Endothelial cell of umbilical vein (primary cell): ENCODE measurements around the gene HDAC5. TPM values are rescaled to one million over a fixed set of nuclear protein-coding genes. Genes with fewer than 3 reads are reported as not detected.

Experiments used
- BruUV-seq: library from RNA; stranded (reverse); fragments of 400-500 nt; replicated peaks from 2 replicates; lab custom pipeline; 2021; lab: Mats Ljungman, UMichigan
- CTCF ChIA-PET: fragments of 300-600, 350-600 bp; sonication (Branson Sonifier 250); formaldehyde crosslinking; loops from one replicate; lab custom pipeline; 2021; ENCODE audit warnings: antibody characterized with exemption, inconsistent platforms; lab: Charles Lee
- POLR2A ChIA-PET: fragments of 300-600, 350-600 bp; sonication (Branson Sonifier 250); formaldehyde crosslinking; loops from one replicate; lab custom pipeline; 2021; ENCODE audit warnings: antibody characterized with exemption, inconsistent platforms; lab: Charles Lee
- DNase-seq: peaks from one replicate; pipeline ENCODE4 v3.0.0-alpha.2; 2011; ENCODE audit warnings: low read depth, low spot score
- FAIRE-seq: peaks from 2 replicates; lab custom pipeline; 2011; peaks lifted over from hg19 to GRCh38; lab: Jason Lieb, UNC
- H2AFZ ChIP-seq: 2 replicates; pipeline ENCODE4 v1.6.0; 2012; ENCODE audit warnings: low read depth, low read length, control low read depth, inconsistent platforms
- H3K27ac ChIP-seq: 2 replicates; pipeline ENCODE4 v1.5.1; 2011; ENCODE audit warnings: low read depth, mild to moderate bottlenecking, control low read depth, low read length, moderate library complexity; ENCODE audit not compliant: insufficient read depth
- H3K27me3 ChIP-seq, 2 experiments: 2 replicates each; pipeline versions ENCODE4 v1.6.0 to v1.6.1; 2011; ENCODE audit warnings: low read length in 2 of 2, mixed read lengths in 1 of 2; ENCODE audit not compliant: control insufficient read depth in 2 of 2, insufficient read depth in 2 of 2
- H3K36me3 ChIP-seq, 2 experiments: 2 replicates in 1 of 2; 3 replicates in 1 of 2; pipeline ENCODE4 v1.5.1; 2011; ENCODE audit warnings: low read length in 2 of 2, mild to moderate bottlenecking in 1 of 2, moderate library complexity in 1 of 2; ENCODE audit not compliant: control insufficient read depth in 2 of 2, insufficient read depth in 2 of 2; ENCODE audit errors: extremely low read depth in 1 of 2
- H3K4me1 ChIP-seq: 3 replicates; pipeline ENCODE4 v1.5.1; 2011; ENCODE audit warnings: mild to moderate bottlenecking, low read length; ENCODE audit not compliant: control insufficient read depth, insufficient read depth; ENCODE audit errors: extremely low read depth
- H3K4me2 ChIP-seq: 2 replicates; pipeline ENCODE4 v1.6.1; 2011; ENCODE audit warnings: low read length, control low read depth, mixed read lengths; ENCODE audit not compliant: insufficient read depth
- H3K4me3 ChIP-seq, 3 experiments: fragments of 200-600 bp in 1 of 3; sonication (generic), shearing (Covaris generic) in 1 of 3; replicated peaks in 1 of 3; 2 replicates each; pipeline ENCODE4 v1.5.1; 2011 to 2016; ENCODE audit warnings: control low read depth in 3 of 3, low read length in 3 of 3, mild to moderate bottlenecking in 2 of 3, inconsistent platforms in 1 of 3, low read depth in 1 of 3, moderate library complexity in 1 of 3; ENCODE audit not compliant: insufficient read depth in 1 of 3
- H3K79me2 ChIP-seq: 2 replicates; pipeline ENCODE4 v1.6.0; 2012; ENCODE audit warnings: low read length, inconsistent platforms; ENCODE audit not compliant: control insufficient read depth, insufficient read depth
- H3K9ac ChIP-seq: replicated peaks from 2 replicates; pipeline ENCODE3; 2011; ENCODE audit warnings: low read length, control low read depth; ENCODE audit not compliant: insufficient read depth; ENCODE audit errors: extremely low read depth
- H3K9me1 ChIP-seq: replicated peaks from 3 replicates; pipeline ENCODE4 v1.6.0; 2011; ENCODE audit warnings: mild to moderate bottlenecking, low read length; ENCODE audit not compliant: control insufficient read depth, insufficient read depth; ENCODE audit errors: extremely low read depth
- H3K9me3 ChIP-seq: replicated peaks from 2 replicates; pipeline ENCODE4 v1.5.1; 2012; ENCODE audit warnings: low read length, inconsistent platforms; ENCODE audit not compliant: control insufficient read depth, insufficient read depth
- H4K20me1 ChIP-seq: replicated peaks from 2 replicates; pipeline ENCODE3; 2011; ENCODE audit warnings: mild to moderate bottlenecking, low read length; ENCODE audit not compliant: control insufficient read depth, insufficient read depth; ENCODE audit errors: extremely low read depth
- CTCF ChIP-seq, 2 donors: IDR thresholded peaks; 1 replicate in 1 of 2; 2 replicates in 1 of 2; pipeline ENCODE4 v1.5.1; 2011; ENCODE audit warnings: low read length in 2 of 2, mild to moderate bottlenecking in 2 of 2, moderate library complexity in 2 of 2, control low read depth in 1 of 2, inconsistent platforms in 1 of 2, low read depth in 1 of 2; ENCODE audit not compliant: insufficient read depth in 1 of 2; ENCODE audit errors: extremely low read depth in 1 of 2
- EZH2 ChIP-seq: IDR thresholded peaks from 2 replicates; pipeline ENCODE4 v1.6.1; 2012; ENCODE audit warnings: borderline replicate concordance, low read depth, mild to moderate bottlenecking, moderate library complexity, low read length, inconsistent platforms; ENCODE audit not compliant: severe bottlenecking
- FOS ChIP-seq: IDR thresholded peaks from 2 replicates; pipeline ENCODE4 v1.6.1; 2011; ENCODE audit warnings: mild to moderate bottlenecking, low read length, moderate library complexity, borderline replicate concordance; ENCODE audit not compliant: insufficient read depth
- GATA2 ChIP-seq: IDR thresholded peaks from 2 replicates; pipeline ENCODE4 v1.7.0; 2011; ENCODE audit warnings: low read depth, mild to moderate bottlenecking, moderate library complexity, mixed read lengths, low read length; ENCODE audit not compliant: insufficient read length, insufficient read depth
- JUN ChIP-seq: IDR thresholded peaks from 2 replicates; pipeline ENCODE4 v1.6.1; 2011; ENCODE audit warnings: borderline replicate concordance, low read depth; ENCODE audit not compliant: insufficient read length, insufficient read depth
- MAX ChIP-seq: IDR thresholded peaks from 2 replicates; pipeline ENCODE4 v1.6.1; 2011; ENCODE audit not compliant: insufficient read depth, insufficient read length
- MYC ChIP-seq: IDR thresholded peaks from one replicate; pipeline ENCODE4 v1.6.1; 2011; ENCODE audit warnings: mild to moderate bottlenecking, low read depth, low read length
- POLR2A ChIP-seq: IDR thresholded peaks from 2 replicates; pipeline ENCODE4 v1.6.1; 2012; ENCODE audit warnings: low read depth, mild to moderate bottlenecking, control low read depth, low read length
- POLR2AphosphoS5 ChIP-seq: IDR thresholded peaks from 2 replicates; pipeline ENCODE4 v1.6.1; 2012; ENCODE audit warnings: low read depth, mild to moderate bottlenecking, control low read depth, low read length, moderate library complexity; ENCODE audit not compliant: insufficient read depth
- dilution Hi-C: fragments of 300-500 bp; cut with MboI; formaldehyde crosslinking; loops from one replicate; pipeline ENCODE4 v1.15.0; 2019; ENCODE audit warnings: low sequenced_read_pairs; ENCODE audit not compliant: extremely low pct_ligation_motif_present
- intact Hi-C: fragments of 100-400 bp; cut with micrococcal nuclease; formaldehyde crosslinking; loops from one replicate; pipeline ENCODE4 v1.10.0; 2022
- polyA plus RNA-seq, 4 experiments: library from polyadenylated mRNA; depleted of rRNA in 3 of 4; stranded (reverse) in 3 of 4; unstranded in 1 of 4; fragments of >200 nt; gene quantifications; 2 replicates each; pipeline versions ENCODE4 v1.2.1 to v1.2.3, GENCODE V29; 2011 to 2012; ENCODE audit warnings: missing spikeins in 1 of 4
- total RNA-seq: library from RNA; stranded (reverse); gene quantifications from 2 replicates; pipeline ENCODE4 v1.2.3, GENCODE V29; 2021

HDAC5 gene
- total and polyA plus RNA-seq, 2 donors (not counting 3 experiments of a cell fraction or from before 2014, with no cell fraction given), result 35.4 to 40.4 TPM

GRCh38 chr17:44128383-44128782, 4.9 kb upstream of the HDAC5 start:
- no TSS peak for BruUV-seq
- ChIA-PET POLR2A (interaction anchor here (0.6 kb wide), 1 partner anchor 62 kb away, joined by 3 read pairs; no protein-coding TSS in a partner anchor), CTCF (interaction anchor here (0.9 to 1.4 kb wide), 2 partner anchors 10 to 40 kb away, joined by 3 to 4 read pairs; no protein-coding TSS in a partner anchor)
- dilution Hi-C loops, result no loop called here
- Histone ChIP-seq H3K36me3 (no peaks in the 10 kb centered on the region), H3K9ac (no peak overlapping the region), H3K27me3 (no peaks in the 10 kb centered on the region), H3K27ac (no peak overlapping the region), H2AFZ (no peak overlapping the region), H3K4me3 (no peak overlapping the region), H3K4me1 (no peaks in the 10 kb centered on the region), H3K9me1 (no peaks in the 10 kb centered on the region), H4K20me1 (no peaks in the 10 kb centered on the region), H3K4me2 (no peak overlapping the region), H3K9me3 (no peaks in the 10 kb centered on the region), H3K79me2 (no peaks in the 10 kb centered on the region)
- no peak for DNase-seq
- intact Hi-C loops, result no loop called here
- TF ChIP-seq CTCF (IDR thresholded peaks at IDR 0.05; ENCODE audit: extremely low read depth in 1 of 2, insufficient read depth in 1 of 2, low read depth in 1 of 2, low read length in 2 of 2), result no peak
- no peak for FAIRE-seq

- FAIRE-seq, result peak; percentile 40
- CTCF ChIA-PET, result interaction anchor here (0.9 to 2.2 kb wide), 19 partner anchors 8 to 180 kb away, joined by 3 to 17 read pairs (median 7); partner anchors contain the start of gene G6PC3
- Histone ChIP-seq H4K20me1 (no peaks in the 10 kb centered on the region), H3K27me3 (peaks cover 2 to 7% of the 10 kb centered on the region in 2 experiments), H3K9me1 (no peaks in the 10 kb centered on the region), H3K4me3 (peak overlapping the region; percentile 29 to 72 (median 56)), H3K4me1 (peaks cover 7% of the 10 kb centered on the region), H2AFZ (peak overlapping the region; percentile 89), H3K4me2 (peak overlapping the region; percentile 65), H3K27ac (peak overlapping the region; percentile 51), H3K9me3 (no peaks in the 10 kb centered on the region), H3K9ac (peak overlapping the region; percentile 73), H3K79me2 (no peaks in the 10 kb centered on the region), H3K36me3 (no peaks in the 10 kb centered on the region)
- POLR2A ChIA-PET, result interaction anchor here (0.7 to 1.2 kb wide), 6 partner anchors 14 to 80 kb away, joined by 3 to 6 read pairs (median 4); partner anchors contain the start of gene LSM12
- no TSS peak for BruUV-seq
- TF ChIP-seq FOS, result no peak
- no peak for TF ChIP-seq JUN
- TF ChIP-seq EZH2, result no peak
- TF ChIP-seq MAX, result no peak
- TF ChIP-seq GATA2, result no peak
- TF ChIP-seq POLR2A, result no peak
- no peak for TF ChIP-seq CTCF (IDR thresholded peaks at IDR 0.05; ENCODE audit: extremely low read depth in 1 of 2, insufficient read depth in 1 of 2, low read depth in 1 of 2, low read length in 2 of 2)
- TF ChIP-seq POLR2AphosphoS5, result no peak
- no peak for TF ChIP-seq MYC
- dilution Hi-C loops (no loop called here), intact Hi-C loops (no loop called here)
- no peak for DNase-seq
Measured at GRCh38 chr17:44124118-44124438, 637 bp upstream of the HDAC5 start.
